Osteoblast (primary cell): Measurements from ENCODE around the gene RANGRF. TPM values are rescaled to one million over a fixed set of nuclear protein-coding genes. Genes with fewer than 3 reads are reported as not detected.

Experiments
- DNase-seq: peaks from one replicate; pipeline ENCODE4 v3.0.0; 2011; ENCODE audit warnings: low spot score, mixed read lengths; ENCODE audit not compliant: insufficient read length; ENCODE audit errors: missing footprints
- H2AFZ ChIP-seq: 2 replicates; pipeline ENCODE4 v1.6.0; 2011; ENCODE audit warnings: mild to moderate bottlenecking, low read length
- H3K27ac ChIP-seq: 2 replicates; pipeline ENCODE4 v1.5.1; 2011; ENCODE audit warnings: mild to moderate bottlenecking, low read depth, low read length, moderate library complexity
- H3K27me3 ChIP-seq: 2 replicates; pipeline ENCODE4 v1.6.0; 2012; ENCODE audit warnings: mild to moderate bottlenecking, control low read depth, inconsistent platforms, low read length, moderate library complexity; ENCODE audit not compliant: insufficient read depth
- H3K36me3 ChIP-seq: 2 replicates; pipeline ENCODE4 v1.5.1; 2011; ENCODE audit warnings: mild to moderate bottlenecking, low read length, control low read depth, moderate library complexity; ENCODE audit not compliant: insufficient read depth
- H3K4me1 ChIP-seq: 2 replicates; pipeline ENCODE4 v1.5.1; 2011; ENCODE audit warnings: mild to moderate bottlenecking, low read length, control low read depth, moderate library complexity; ENCODE audit not compliant: insufficient read depth
- H3K4me2 ChIP-seq: 2 replicates; pipeline ENCODE4 v1.6.0; 2011; ENCODE audit warnings: mild to moderate bottlenecking, low read length; ENCODE audit not compliant: insufficient read depth
- H3K4me3 ChIP-seq: fragments of 200-600 bp; sonication (generic); 3 replicates; pipeline ENCODE4 v1.5.1; 2012; ENCODE audit warnings: mild to moderate bottlenecking, low read length, inconsistent platforms; ENCODE audit not compliant: insufficient read depth
- H3K79me2 ChIP-seq: 2 replicates; pipeline ENCODE4 v1.6.0; 2012; ENCODE audit warnings: mild to moderate bottlenecking, low read length, control low read depth, inconsistent platforms; ENCODE audit not compliant: insufficient read depth
- H3K9me3 ChIP-seq: 2 replicates; pipeline ENCODE4 v1.5.1; 2011; ENCODE audit warnings: low read depth, low read length, control low read depth
- H4K20me1 ChIP-seq: 2 replicates; pipeline ENCODE4 v1.6.0; 2012; ENCODE audit warnings: mild to moderate bottlenecking, low read length, control low read depth; ENCODE audit not compliant: insufficient read depth
- total RNA-seq: library from RNA; depleted of rRNA; stranded (reverse); fragments of >200 nt; gene quantifications from 2 replicates; pipeline ENCODE4 v1.2.3, GENCODE V29; 2012
- TF ChIP-seq, protein P1 (sequence below): IDR thresholded peaks from 2 replicates; pipeline ENCODE4 v1.5.1; 2011; ENCODE audit warnings: mild to moderate bottlenecking, low read depth, low read length, moderate library complexity; ENCODE audit errors: extremely low read depth

RANGRF gene
- total RNA-seq, 1 donor, result 8.3 TPM

GRCh38 chr17:8333281-8333680 is 44.8 kb downstream of the RANGRF start:
- TF ChIP-seq, protein P1, sequence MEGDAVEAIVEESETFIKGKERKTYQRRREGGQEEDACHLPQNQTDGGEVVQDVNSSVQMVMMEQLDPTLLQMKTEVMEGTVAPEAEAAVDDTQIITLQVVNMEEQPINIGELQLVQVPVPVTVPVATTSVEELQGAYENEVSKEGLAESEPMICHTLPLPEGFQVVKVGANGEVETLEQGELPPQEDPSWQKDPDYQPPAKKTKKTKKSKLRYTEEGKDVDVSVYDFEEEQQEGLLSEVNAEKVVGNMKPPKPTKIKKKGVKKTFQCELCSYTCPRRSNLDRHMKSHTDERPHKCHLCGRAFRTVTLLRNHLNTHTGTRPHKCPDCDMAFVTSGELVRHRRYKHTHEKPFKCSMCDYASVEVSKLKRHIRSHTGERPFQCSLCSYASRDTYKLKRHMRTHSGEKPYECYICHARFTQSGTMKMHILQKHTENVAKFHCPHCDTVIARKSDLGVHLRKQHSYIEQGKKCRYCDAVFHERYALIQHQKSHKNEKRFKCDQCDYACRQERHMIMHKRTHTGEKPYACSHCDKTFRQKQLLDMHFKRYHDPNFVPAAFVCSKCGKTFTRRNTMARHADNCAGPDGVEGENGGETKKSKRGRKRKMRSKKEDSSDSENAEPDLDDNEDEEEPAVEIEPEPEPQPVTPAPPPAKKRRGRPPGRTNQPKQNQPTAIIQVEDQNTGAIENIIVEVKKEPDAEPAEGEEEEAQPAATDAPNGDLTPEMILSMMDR, result no peak
- H3K4me3 ChIP-seq, result no peak overlapping the region
- H3K9me3 ChIP-seq, result no peaks in the 10 kb centered on the region
- H3K4me1 ChIP-seq, result peaks cover 2% of the 10 kb centered on the region
- H3K4me2 ChIP-seq, result no peak overlapping the region
- no peak for DNase-seq
- no peak overlapping the region for H2AFZ ChIP-seq
- H3K79me2 ChIP-seq, result no peaks in the 10 kb centered on the region
- H3K27me3 ChIP-seq, result no peaks in the 10 kb centered on the region
- H3K27ac ChIP-seq, result no peak overlapping the region
- no peaks in the 10 kb centered on the region for H3K36me3 ChIP-seq
- H4K20me1 ChIP-seq, result no peaks in the 10 kb centered on the region

- Histone ChIP-seq H3K36me3 (no peaks in the 10 kb centered on the region), H3K4me1 (peaks cover 2% of the 10 kb centered on the region), H4K20me1 (no peaks in the 10 kb centered on the region), H3K79me2 (no peaks in the 10 kb centered on the region), H2AFZ (peak overlapping the region; percentile 68), H3K27me3 (no peaks in the 10 kb centered on the region), H3K27ac (no peak overlapping the region), H3K9me3 (no peaks in the 10 kb centered on the region), H3K4me2 (peak overlapping the region; percentile 66), H3K4me3 (peak overlapping the region; percentile 51)
- TF ChIP-seq, protein P1, result no peak
- DNase-seq, result no peak
These were observed 49.6 kb downstream of the RANGRF start for GRCh38 chr17:8337802-8338752.

GRCh38 chr17:8338753-8339140 is 50.3 kb downstream of the RANGRF start:
- TF ChIP-seq, protein P1, result no peak
- Histone ChIP-seq H3K4me3 (peak overlapping the region; percentile 51), H3K4me2 (peak overlapping the region; percentile 66), H4K20me1 (no peaks in the 10 kb centered on the region), H2AFZ (peak overlapping the region; percentile 68), H3K27ac (no peak overlapping the region), H3K9me3 (no peaks in the 10 kb centered on the region), H3K36me3 (no peaks in the 10 kb centered on the region), H3K4me1 (peaks cover 2% of the 10 kb centered on the region), H3K79me2 (no peaks in the 10 kb centered on the region), H3K27me3 (no peaks in the 10 kb centered on the region)
- no peak for DNase-seq

- TF ChIP-seq, protein P1, result no peak
- DNase-seq, result no peak
- Histone ChIP-seq H3K4me1 (peaks cover 2% of the 10 kb centered on the region), H4K20me1 (no peaks in the 10 kb centered on the region), H3K4me2 (peak within 1 kb of the TSS; percentile 66), H2AFZ (peak within 1 kb of the TSS; percentile 68), H3K4me3 (no peak within 1 kb of the TSS), H3K79me2 (no peaks in the 10 kb centered on the region), H3K27ac (no peak within 1 kb of the TSS), H3K27me3 (no peaks in the 10 kb centered on the region), H3K36me3 (no peaks in the 10 kb centered on the region), H3K9me3 (no peaks in the 10 kb centered on the region)
These were observed 51.1 kb downstream of the RANGRF start, which contains the start of gene ODF4 for GRCh38 chr17:8339540-8339939. Gene ODF4, plus strand, starts transcription at chr17:8339840. Its CDS starts 212 bp downstream, at chr17:8340052.
